ENCODE measurements around the gene DAB1. TPM values are rescaled to one million over a fixed set of nuclear protein-coding genes. Genes with fewer than 3 reads are reported as not detected.
"Not testable (repeated sequence)": the region's sequence is repeated elsewhere in the genome, so short reads cannot be mapped to it uniquely, and the experiment has no call there.

DAB1 gene
- total and polyA plus RNA-seq, 12 donors: 0.04 to 2.1 (median 0.59) TPM; not detected in 2

DNA sequence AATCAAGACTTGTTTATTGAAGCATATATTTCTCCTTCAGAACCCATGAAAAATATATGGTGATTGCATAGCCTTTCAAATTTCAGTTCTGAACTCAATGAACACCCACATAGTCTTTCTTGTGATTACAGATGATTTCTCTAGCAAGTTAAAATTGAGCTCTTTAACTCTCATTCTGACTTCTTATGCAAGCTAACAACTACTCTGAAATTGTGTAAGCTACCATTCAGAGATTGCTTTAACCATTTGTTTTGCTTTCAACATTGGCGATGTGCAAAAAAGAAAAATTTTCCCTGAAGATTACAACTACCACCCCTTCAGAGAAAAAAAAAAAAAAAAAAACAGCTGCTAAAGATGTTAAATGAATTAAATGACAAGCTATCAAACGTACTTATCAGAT, 193.9 kb downstream of the DAB1 start:
- Histone ChIP-seq H3K4me3 (no peak overlapping the region), H3K27ac (no peak overlapping the region), H3K27me3 (no peaks in the 10 kb centered on the region), H3K36me3 (replicated peaks in 1 of 2) (no peaks in the 10 kb centered on the region), H3K4me1 (replicated peaks in 1 of 2) (no peaks in the 10 kb centered on the region), H3K9me3 (replicated peaks in 1 of 3) (no peaks in the 10 kb centered on the region)
- DNase-seq: no peak
- TF ChIP-seq, protein P1, sequence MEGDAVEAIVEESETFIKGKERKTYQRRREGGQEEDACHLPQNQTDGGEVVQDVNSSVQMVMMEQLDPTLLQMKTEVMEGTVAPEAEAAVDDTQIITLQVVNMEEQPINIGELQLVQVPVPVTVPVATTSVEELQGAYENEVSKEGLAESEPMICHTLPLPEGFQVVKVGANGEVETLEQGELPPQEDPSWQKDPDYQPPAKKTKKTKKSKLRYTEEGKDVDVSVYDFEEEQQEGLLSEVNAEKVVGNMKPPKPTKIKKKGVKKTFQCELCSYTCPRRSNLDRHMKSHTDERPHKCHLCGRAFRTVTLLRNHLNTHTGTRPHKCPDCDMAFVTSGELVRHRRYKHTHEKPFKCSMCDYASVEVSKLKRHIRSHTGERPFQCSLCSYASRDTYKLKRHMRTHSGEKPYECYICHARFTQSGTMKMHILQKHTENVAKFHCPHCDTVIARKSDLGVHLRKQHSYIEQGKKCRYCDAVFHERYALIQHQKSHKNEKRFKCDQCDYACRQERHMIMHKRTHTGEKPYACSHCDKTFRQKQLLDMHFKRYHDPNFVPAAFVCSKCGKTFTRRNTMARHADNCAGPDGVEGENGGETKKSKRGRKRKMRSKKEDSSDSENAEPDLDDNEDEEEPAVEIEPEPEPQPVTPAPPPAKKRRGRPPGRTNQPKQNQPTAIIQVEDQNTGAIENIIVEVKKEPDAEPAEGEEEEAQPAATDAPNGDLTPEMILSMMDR (IDR thresholded peaks at IDR 0.05): no peak
- no peak for TF ChIP-seq POLR2A (IDR thresholded peaks at IDR 0.05)
- WGBS, 4 donors: 60 to 75% (median 64%) methylated on average over 2 of the region's 2 CpGs
- intact Hi-C loops (cut with DNase I): no loop called here

DNA sequence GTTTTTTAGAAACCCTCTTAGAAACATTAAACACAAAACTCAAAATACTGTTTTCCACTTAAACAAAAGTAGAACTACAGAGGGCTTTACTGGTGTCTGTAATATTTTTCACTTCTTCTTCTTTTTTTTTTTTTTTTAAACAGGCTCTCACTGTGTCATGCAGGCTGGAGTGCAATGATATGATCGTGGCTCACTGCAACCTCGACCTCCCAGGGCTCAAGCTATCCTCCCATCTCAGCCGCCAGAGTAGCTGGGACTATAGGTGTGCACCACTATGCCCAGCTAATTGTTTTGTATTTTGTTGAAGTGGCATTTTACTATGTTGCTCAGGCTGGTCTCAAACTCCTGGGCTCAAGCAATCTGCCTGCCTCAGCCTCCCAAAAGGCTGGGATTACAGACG, 194.8 kb downstream of the DAB1 start:
- no peak overlapping the region for H3K27ac ChIP-seq
- no peaks in the 10 kb centered on the region for H3K4me1 ChIP-seq (replicated peaks in 1 of 2)
- intact Hi-C loops (cut with DNase I): no loop called here
- no peaks in the 10 kb centered on the region for H3K27me3 ChIP-seq
- TF ChIP-seq POLR2A (IDR thresholded peaks at IDR 0.05): no peak
- TF ChIP-seq, protein P1 (IDR thresholded peaks at IDR 0.05): no peak
- H3K9me3 ChIP-seq (replicated peaks in 1 of 3): no peaks in the 10 kb centered on the region
- 52 to 65% (median 58%) methylated on average over 2 to 4 of the region's 4 CpGs for WGBS, 4 donors
- H3K4me3 ChIP-seq: no peak overlapping the region
- DNase-seq: no peak
- no peaks in the 10 kb centered on the region for H3K36me3 ChIP-seq (replicated peaks in 1 of 2)

DNA sequence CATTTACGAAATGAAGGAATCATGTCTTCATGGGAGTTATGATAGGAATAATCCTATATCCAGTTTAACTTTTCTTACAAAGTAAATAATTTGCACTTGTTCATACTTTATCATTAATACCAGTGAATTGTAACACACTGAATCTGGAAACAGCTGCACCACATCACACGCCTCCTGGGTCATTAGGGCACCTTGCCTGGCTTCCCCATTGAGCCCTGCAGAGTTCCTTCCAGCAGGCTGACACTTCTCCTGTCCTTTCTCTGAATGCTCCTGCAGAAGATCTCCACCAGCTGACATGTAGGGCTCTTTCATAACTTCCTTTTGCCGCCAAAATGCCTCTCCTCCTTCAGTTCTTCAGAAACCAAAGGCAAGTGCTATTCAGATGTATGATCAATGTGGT, 201.1 kb downstream of the DAB1 start:
- Histone ChIP-seq H3K9me3 (replicated peaks in 1 of 3) (no peaks in the 10 kb centered on the region), H3K4me3 (no peak overlapping the region), H3K4me1 (replicated peaks in 1 of 2) (no peaks in the 10 kb centered on the region), H3K36me3 (replicated peaks in 1 of 2) (no peaks in the 10 kb centered on the region), H3K27ac (no peak overlapping the region), H3K27me3 (no peaks in the 10 kb centered on the region)
- no peak for DNase-seq
- intact Hi-C loops (cut with DNase I): no loop called here
- TF ChIP-seq, protein P1 (IDR thresholded peaks at IDR 0.05): no peak
- no peak for TF ChIP-seq POLR2A (IDR thresholded peaks at IDR 0.05)
- 60 to 70% (median 69%) methylated on average over 3 of the region's 3 CpGs for WGBS, 4 donors

DNA sequence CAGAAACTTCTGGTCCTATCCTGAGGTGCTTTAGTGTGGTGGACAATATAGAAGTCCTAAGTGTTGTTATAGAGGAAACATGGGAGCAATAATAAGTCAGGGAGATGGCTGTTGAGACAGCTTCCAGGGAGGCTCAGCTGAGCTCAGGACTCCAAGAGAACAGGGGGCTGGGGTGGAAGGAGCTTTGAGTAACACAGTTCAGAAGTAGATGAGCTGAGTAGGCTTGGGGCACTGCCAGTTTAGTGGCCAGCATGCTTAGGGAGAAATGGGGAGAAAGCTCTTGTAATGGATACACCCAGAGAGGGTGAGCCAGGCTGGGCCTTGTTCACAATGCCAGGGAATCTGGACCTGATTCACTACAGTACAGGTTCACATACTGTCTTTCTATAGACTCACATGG, 201.6 kb downstream of the DAB1 start:
- H3K4me3 ChIP-seq: no peak overlapping the region
- no peaks in the 10 kb centered on the region for H3K27me3 ChIP-seq
- no peaks in the 10 kb centered on the region for H3K36me3 ChIP-seq (replicated peaks in 1 of 2)
- no peak overlapping the region for H3K27ac ChIP-seq
- intact Hi-C loops (cut with DNase I): no loop called here
- DNase-seq: no peak
- no peaks in the 10 kb centered on the region for H3K9me3 ChIP-seq (replicated peaks in 1 of 3)
- TF ChIP-seq, protein P1 (IDR thresholded peaks at IDR 0.05): no peak
- no peak for TF ChIP-seq POLR2A (IDR thresholded peaks at IDR 0.05)
- H3K4me1 ChIP-seq (replicated peaks in 1 of 2): no peaks in the 10 kb centered on the region

DNA sequence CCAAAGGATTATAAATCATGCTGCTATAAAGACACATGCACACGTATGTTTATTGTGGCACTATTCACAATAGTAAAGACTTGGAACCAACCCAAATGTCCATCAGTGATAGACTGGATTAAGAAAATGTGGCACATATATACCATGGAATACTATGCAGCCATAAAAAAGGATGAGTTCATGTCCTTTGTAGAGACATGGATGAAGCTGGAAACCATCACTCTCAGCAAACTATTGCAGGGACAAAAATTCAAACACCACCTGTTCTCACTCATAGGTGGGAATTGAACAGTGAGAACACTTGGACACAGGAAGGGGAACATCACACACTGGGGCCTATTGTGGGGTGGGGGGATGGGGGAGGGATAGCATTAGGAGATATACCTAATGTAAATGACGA, 203.0 kb downstream of the DAB1 start:
- intact Hi-C loops (cut with DNase I); H3K36me3 ChIP-seq (replicated peaks in 1 of 2); H3K27ac ChIP-seq; DNase-seq; H3K4me3 ChIP-seq; H3K4me1 ChIP-seq (replicated peaks in 1 of 2); H3K9me3 ChIP-seq (replicated peaks in 1 of 3); H3K27me3 ChIP-seq: not testable (repeated sequence)
- 67 to 82% (median 80%) methylated on average over 1 of the region's 2 CpGs for WGBS, 4 donors
